Psoas muscle (tissue), 8 donors: ENCODE measurements around the gene SALL3. TPM values are rescaled to one million over a fixed set of nuclear protein-coding genes. Genes with fewer than 3 reads are reported as not detected.

Experiments used
- ATAC-seq, 4 donors: fragments of 200-7000 bp; cut with Tn5 transposase; one replicate each; pipeline ENCODE4 v1.9.1; 2020; ENCODE audit warnings: moderate library complexity in 3 of 4, mild to moderate bottlenecking in 2 of 4
- DNase-seq, 2 donors: peaks; one replicate each; pipeline ENCODE4 v3.0.0-alpha.2; 2020
- H3K27ac ChIP-seq: fragments of 200-600 bp; one replicate; pipeline ENCODE4 v1.8.0; 2022
- H3K27me3 ChIP-seq, 3 donors: fragments of 200-600 bp in 1 of 3; one replicate each; pipeline versions ENCODE4 v1.6.1 to v1.8.0; 2013 to 2022; ENCODE audit warnings: low read length in 2 of 3, mild to moderate bottlenecking in 2 of 3, moderate library complexity in 1 of 3; ENCODE audit not compliant: insufficient read depth in 3 of 3
- H3K36me3 ChIP-seq, 2 donors: fragments of 200-600 bp in 1 of 2; one replicate each; pipeline versions ENCODE4 v1.6.1 to v1.8.0; 2013 to 2022; ENCODE audit warnings: low read depth in 1 of 2, mild to moderate bottlenecking in 1 of 2, moderate library complexity in 1 of 2; ENCODE audit not compliant: insufficient read depth in 1 of 2
- H3K4me1 ChIP-seq: fragments of 200-600 bp; one replicate; pipeline ENCODE4 v1.8.0; 2022
- H3K4me3 ChIP-seq: fragments of 200-600 bp; one replicate; pipeline ENCODE4 v1.8.0; 2022; ENCODE audit warnings: mild to moderate bottlenecking
- H3K9me3 ChIP-seq: fragments of 200-600 bp; one replicate; pipeline ENCODE4 v1.8.0; 2022
- CTCF ChIP-seq: fragments of 200-600 bp; IDR thresholded peaks from one replicate; pipeline ENCODE4 v1.8.0; 2022; ENCODE audit warnings: antibody characterized with exemption
- WGBS, 3 donors: extraction: QIAGEN DNeasy Blood & Tissue Kit; methylation state at CpG; one replicate each; pipeline versions ENCODE4 v1.1.6 to v1.1.7; 2013; 5-methylcytosine and 5-hydroxymethylcytosine counted together
- intact Hi-C, 2 donors: fragments of 100-400 bp; cut with DNase I; formaldehyde crosslinking; loops; one replicate each; pipeline versions ENCODE4 v1.11.0 to v1.14.2; 2022
- polyA plus RNA-seq, 3 donors: library from polyadenylated mRNA; stranded (reverse); fragments of 200-250 nt; gene quantifications; one replicate each; pipeline ENCODE4 v1.2.3, GENCODE V29; 2013
- total RNA-seq, 4 donors: library from RNA; stranded (reverse); fragmentation: NEBNext Ultra II Directional in 2 of 4; extraction: Animal tissue kit (Norgen Biotek cat#: 25700) in 2 of 4; gene quantifications; one replicate each; pipeline versions ENCODE4 v1.2.1 to v1.2.4, GENCODE V29; 2021 to 2023
- donor health status: healthy with polysubstance abuse.
- donor health status: DM: no; HTN: no; CAD: no; lungs with moderate emphysema.
- donor health status: Bipolar disorder and iron deficiency.
- donor health status: healthy.
- donor health status: DM: yes; HTN: yes; CAD: no.
- donor health status: DM: no; HTN: no; CAD: no.
- donor health status: DM: no; HTN: no; CAD: no.
- donor health status: DM: yes; HTN: yes; CAD: no.

The SALL3 gene
- total and polyA plus RNA-seq, 7 donors: 0.01 to 0.32 TPM; not detected in 5

GRCh38 chr18:78992041-78993011 is 12.7 kb downstream of the SALL3 start:
- H3K4me1 ChIP-seq: no peaks in the 10 kb centered on the region
- H3K27me3 ChIP-seq: peaks cover 1 to 36% (median 6%) of the 10 kb centered on the region in 3 donors
- WGBS, 3 donors: 95 to 96% (median 96%) methylated on average over 89 to 129 of the region's 129 CpGs
- no peak for ATAC-seq
- no peak overlapping the region for H3K27ac ChIP-seq
- H3K36me3 ChIP-seq: no peaks in the 10 kb centered on the region
- TF ChIP-seq CTCF: no peak
- DNase-seq: no peak
- intact Hi-C loops: no loop called here
- no peaks in the 10 kb centered on the region for H3K9me3 ChIP-seq
- no peak overlapping the region for H3K4me3 ChIP-seq

- ATAC-seq: no peak
- intact Hi-C loops: no loop called here
- Histone ChIP-seq H3K4me3 (no peak overlapping the region), H3K36me3 (no peaks in the 10 kb centered on the region), H3K4me1 (no peaks in the 10 kb centered on the region), H3K9me3 (no peaks in the 10 kb centered on the region), H3K27ac (no peak overlapping the region), H3K27me3 (peaks cover 0 to 27% (median 6%) of the 10 kb centered on the region in 3 donors)
- DNase-seq: no peak
- WGBS, 3 donors: 96 to 97% (median 97%) methylated on average over 88 to 90 of the region's 90 CpGs
- no peak for TF ChIP-seq CTCF
Measured at GRCh38 chr18:78993014-78993926, 13.7 kb downstream of the SALL3 start.

GRCh38 chr18:78994000-78994399 is 14.4 kb downstream of the SALL3 start:
- 97 to 98% (median 98%) methylated on average over 37 of the region's 37 CpGs for WGBS, 3 donors

GRCh38 chr18:78994531-78994930 is 14.9 kb downstream of the SALL3 start:
- Histone ChIP-seq H3K27me3 (peaks cover 0 to 18% (median 6%) of the 10 kb centered on the region in 3 donors), H3K27ac (no peak overlapping the region), H3K36me3 (no peaks in the 10 kb centered on the region), H3K4me3 (no peak overlapping the region), H3K4me1 (no peaks in the 10 kb centered on the region), H3K9me3 (no peaks in the 10 kb centered on the region)
- no peak for ATAC-seq
- DNase-seq: no peak
- TF ChIP-seq CTCF: no peak
- WGBS, 3 donors: 96 to 98% (median 97%) methylated on average over 33 to 38 of the region's 38 CpGs
- intact Hi-C loops: no loop called here

More at GRCh38 chr18:78994000-78994399, 14.4 kb downstream of the SALL3 start:
- Histone ChIP-seq H3K9me3 (no peaks in the 10 kb centered on the region), H3K4me1 (no peaks in the 10 kb centered on the region), H3K27ac (no peak overlapping the region), H3K4me3 (no peak overlapping the region), H3K36me3 (no peaks in the 10 kb centered on the region), H3K27me3 (peaks cover 0 to 20% (median 6%) of the 10 kb centered on the region in 3 donors)
- DNase-seq (no peak), ATAC-seq (no peak)
- intact Hi-C loops: no loop called here
- TF ChIP-seq CTCF: no peak
